Neural progenitor cell (in vitro differentiated cells): Measurements from ENCODE around the gene SLC17A9. TPM values are rescaled to one million over a fixed set of nuclear protein-coding genes. Genes with fewer than 3 reads are reported as not detected.

Source experiments
- DNase-seq: peaks from one replicate; pipeline ENCODE4 v3.0.0-alpha.2; 2016; ENCODE audit warnings: low spot score
- H2AFZ ChIP-seq: fragments of 200-600 bp; sonication (generic); replicated peaks from 2 replicates; pipeline ENCODE4 v1.6.1; 2016; ENCODE audit warnings: antibody characterized with exemption
- H3F3A ChIP-seq: fragments of 200-600 bp; sonication (generic); 2 replicates; pipeline ENCODE4 v1.6.1; 2016; ENCODE audit warnings: antibody characterized with exemption, low read depth
- H3K27ac ChIP-seq: fragments of 200-600 bp; sonication (generic); 2 replicates; pipeline ENCODE4 v1.5.1; 2016; ENCODE audit warnings: mild to moderate bottlenecking
- H3K27me3 ChIP-seq: fragments of 200-600 bp; sonication (generic); 2 replicates; pipeline ENCODE4 v1.6.1; 2016; ENCODE audit warnings: mild to moderate bottlenecking, moderate library complexity
- H3K36me3 ChIP-seq: fragments of 200-600 bp; sonication (generic); 2 replicates; pipeline ENCODE4 v1.5.1; 2016
- H3K4me1 ChIP-seq: fragments of 200-600 bp; sonication (generic); 2 replicates; pipeline ENCODE4 v1.6.1; 2016; ENCODE audit warnings: mixed run types
- H3K4me2 ChIP-seq: fragments of 200-600 bp; sonication (generic); 2 replicates; pipeline ENCODE4 v1.6.1; 2016
- H3K4me3 ChIP-seq: fragments of 200-600 bp; sonication (generic); 2 replicates; pipeline ENCODE4 v1.5.1; 2016
- H3K79me2 ChIP-seq: fragments of 200-600 bp; sonication (generic); 2 replicates; pipeline ENCODE4 v1.6.1; 2016; ENCODE audit warnings: low read depth
- H3K9ac ChIP-seq: fragments of 200-600 bp; sonication (generic); 2 replicates; pipeline ENCODE4 v1.6.1; 2016
- H3K9me3 ChIP-seq: fragments of 200-600 bp; sonication (generic); 2 replicates; pipeline ENCODE4 v1.5.1; 2016; ENCODE audit warnings: low read depth
- H4K20me1 ChIP-seq: fragments of 200-600 bp; sonication (generic); 2 replicates; pipeline ENCODE4 v1.6.1; 2016; ENCODE audit warnings: low read depth
- H3K27ac Mint-ChIP-seq: 3 replicates; pipeline ENCODE4 v1.8.0; 2021; ENCODE audit warnings: mixed read lengths
- H3K27me3 Mint-ChIP-seq: 2 replicates; pipeline ENCODE4 v1.8.0; 2022; ENCODE audit warnings: low read depth, mild to moderate bottlenecking, inconsistent platforms, moderate library complexity, mixed read lengths; ENCODE audit not compliant: insufficient read depth
- H3K36me3 Mint-ChIP-seq: 3 replicates; pipeline ENCODE4 v1.8.0; 2021; ENCODE audit warnings: mixed read lengths
- H3K4me1 Mint-ChIP-seq: 3 replicates; pipeline ENCODE4 v1.8.0; 2021; ENCODE audit warnings: mixed read lengths
- H3K4me3 Mint-ChIP-seq: 3 replicates; pipeline ENCODE4 v1.8.0; 2021; ENCODE audit warnings: mild to moderate bottlenecking, moderate library complexity, mixed read lengths
- H3K9me3 Mint-ChIP-seq: 3 replicates; pipeline ENCODE4 v1.8.0; 2020; ENCODE audit warnings: mixed read lengths
- EZH2 ChIP-seq: fragments of 200-600 bp; sonication (generic); IDR thresholded peaks from 2 replicates; pipeline ENCODE4 v1.6.1; 2017; ENCODE audit warnings: antibody characterized with exemption, mild to moderate bottlenecking, moderate library complexity
- EZH2phosphoT487 ChIP-seq: fragments of 200-600 bp; sonication (generic); IDR thresholded peaks from 2 replicates; pipeline ENCODE4 v1.6.1; 2017; ENCODE audit warnings: antibody characterized with exemption
- total RNA-seq: library from RNA; depleted of rRNA; stranded (reverse); fragments of >200 nt; gene quantifications from 2 replicates; pipeline ENCODE4 v1.2.3, GENCODE V29; 2015; ENCODE audit warnings: low replicate concordance
- TF ChIP-seq, protein P1 (sequence below): fragments of 200-600 bp; sonication (generic); IDR thresholded peaks from 2 replicates; pipeline ENCODE4 v1.5.1; 2017; ENCODE audit warnings: antibody characterized with exemption, mild to moderate bottlenecking

Gene SLC17A9
- total RNA-seq, 1 donor from 2014 or later, result 0.17 TPM

DNA sequence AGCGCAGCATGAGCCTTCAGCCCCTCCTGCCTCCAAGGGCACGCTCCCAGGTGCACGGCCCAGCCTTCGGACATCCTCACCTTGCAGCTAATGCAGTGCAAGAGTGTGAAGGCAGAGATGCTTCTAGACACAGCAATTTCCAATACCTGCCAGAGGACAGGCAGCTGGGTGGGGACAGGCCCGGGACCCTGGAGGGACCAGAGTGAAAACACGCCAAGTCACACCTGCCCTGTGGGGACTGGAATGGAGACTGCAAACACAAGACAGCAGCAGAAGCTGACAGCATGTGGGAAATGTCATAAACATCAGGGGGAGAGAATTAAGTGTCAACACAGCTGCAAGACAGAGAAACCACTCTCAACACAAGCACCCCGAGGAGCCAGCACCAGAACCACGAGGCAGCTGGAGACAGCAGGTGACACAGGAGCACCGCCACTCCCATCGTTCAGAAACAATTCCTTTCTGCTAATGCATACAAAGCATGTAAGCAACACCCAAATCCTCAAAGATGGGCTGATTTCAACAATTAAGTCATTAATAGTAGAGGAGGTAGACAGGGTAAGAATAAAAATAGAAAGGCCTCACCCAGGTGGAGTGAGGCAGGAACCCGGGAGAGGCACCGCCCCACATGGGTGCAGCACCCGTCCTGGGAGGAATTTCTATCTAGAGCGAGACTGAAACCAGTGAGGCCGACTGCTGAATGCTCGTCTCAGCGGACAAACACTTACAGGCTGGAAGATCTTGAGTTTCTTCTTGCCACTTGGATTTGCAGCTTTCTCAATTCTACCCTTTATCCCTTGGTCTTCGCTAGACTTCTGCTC is 43.3 kb upstream of the SLC17A9 start:
- Histone ChIP-seq H3K4me1 (no peaks in the 10 kb centered on the region), H2AFZ (no peak overlapping the region), H3K4me2 (no peak overlapping the region), H4K20me1 (peaks cover 80% of the 10 kb centered on the region), H3K9ac (no peak overlapping the region), H3K9me3 (no peaks in the 10 kb centered on the region), H3F3A (peaks cover 15% of the 10 kb centered on the region), H3K27ac (no peak overlapping the region), H3K36me3 (no peaks in the 10 kb centered on the region), H3K4me3 (no peak overlapping the region), H3K79me2 (peaks cover 76% of the 10 kb centered on the region), H3K27me3 (no peaks in the 10 kb centered on the region)
- DNase-seq, result no peak
- Mint-ChIP-seq H3K9me3 (no peaks in the 10 kb centered on the region), H3K27me3 (peaks cover 2% of the 10 kb centered on the region), H3K4me3 (no peak overlapping the region), H3K27ac (no peak overlapping the region), H3K4me1 (peaks cover 4% of the 10 kb centered on the region), H3K36me3 (peaks cover 54% of the 10 kb centered on the region)
- TF ChIP-seq EZH2 (no peak), EZH2phosphoT487 (no peak)
- TF ChIP-seq, protein P1, sequence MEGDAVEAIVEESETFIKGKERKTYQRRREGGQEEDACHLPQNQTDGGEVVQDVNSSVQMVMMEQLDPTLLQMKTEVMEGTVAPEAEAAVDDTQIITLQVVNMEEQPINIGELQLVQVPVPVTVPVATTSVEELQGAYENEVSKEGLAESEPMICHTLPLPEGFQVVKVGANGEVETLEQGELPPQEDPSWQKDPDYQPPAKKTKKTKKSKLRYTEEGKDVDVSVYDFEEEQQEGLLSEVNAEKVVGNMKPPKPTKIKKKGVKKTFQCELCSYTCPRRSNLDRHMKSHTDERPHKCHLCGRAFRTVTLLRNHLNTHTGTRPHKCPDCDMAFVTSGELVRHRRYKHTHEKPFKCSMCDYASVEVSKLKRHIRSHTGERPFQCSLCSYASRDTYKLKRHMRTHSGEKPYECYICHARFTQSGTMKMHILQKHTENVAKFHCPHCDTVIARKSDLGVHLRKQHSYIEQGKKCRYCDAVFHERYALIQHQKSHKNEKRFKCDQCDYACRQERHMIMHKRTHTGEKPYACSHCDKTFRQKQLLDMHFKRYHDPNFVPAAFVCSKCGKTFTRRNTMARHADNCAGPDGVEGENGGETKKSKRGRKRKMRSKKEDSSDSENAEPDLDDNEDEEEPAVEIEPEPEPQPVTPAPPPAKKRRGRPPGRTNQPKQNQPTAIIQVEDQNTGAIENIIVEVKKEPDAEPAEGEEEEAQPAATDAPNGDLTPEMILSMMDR, result no peak

DNA sequence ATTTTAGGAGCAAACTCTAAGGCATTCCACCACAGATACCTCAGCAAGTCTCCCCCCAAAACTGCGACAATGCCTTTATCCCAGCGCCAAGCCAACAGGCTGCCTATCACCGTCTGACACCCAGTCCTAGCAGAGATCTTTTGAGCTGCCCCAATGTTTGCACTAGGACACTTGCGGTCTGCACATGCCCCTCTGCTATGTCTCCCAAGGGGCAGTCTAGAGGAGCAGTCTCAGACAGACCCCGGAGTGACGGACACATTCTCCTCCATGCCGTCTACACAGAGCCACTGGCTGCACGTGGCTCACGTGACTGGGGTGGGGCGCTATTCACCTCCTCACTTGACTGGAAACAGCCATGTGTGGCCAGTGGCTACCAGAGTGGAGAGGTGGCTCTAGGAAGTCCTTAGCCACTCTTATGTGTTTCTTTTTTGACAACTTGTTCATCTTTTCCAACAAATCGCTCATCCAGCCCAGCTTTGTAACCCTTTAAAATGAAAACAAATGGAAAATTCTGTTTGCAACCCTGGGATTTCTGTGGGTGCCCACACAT is 42.2 kb upstream of the SLC17A9 start:
- peaks cover 12% of the 10 kb centered on the region for H3F3A ChIP-seq
- H3K4me1 Mint-ChIP-seq, result peaks cover 13% of the 10 kb centered on the region
- H3K4me3 ChIP-seq, result no peak overlapping the region
- no peak overlapping the region for H3K9ac ChIP-seq
- TF ChIP-seq, protein P1, result no peak
- TF ChIP-seq EZH2phosphoT487, result no peak
- no peak for TF ChIP-seq EZH2
- H3K4me2 ChIP-seq, result no peak overlapping the region
- no peaks in the 10 kb centered on the region for H3K9me3 Mint-ChIP-seq
- H3K4me3 Mint-ChIP-seq, result no peak overlapping the region
- H3K4me1 ChIP-seq, result peaks cover 9% of the 10 kb centered on the region
- peaks cover 87% of the 10 kb centered on the region for H3K79me2 ChIP-seq
- no peak overlapping the region for H2AFZ ChIP-seq
- DNase-seq, result no peak
- no peaks in the 10 kb centered on the region for H3K9me3 ChIP-seq
- H3K27ac Mint-ChIP-seq, result peak overlapping the region; percentile 77
- peaks cover 91% of the 10 kb centered on the region for H4K20me1 ChIP-seq
- peaks cover 46% of the 10 kb centered on the region for H3K36me3 Mint-ChIP-seq
- no peaks in the 10 kb centered on the region for H3K27me3 ChIP-seq
- no peak overlapping the region for H3K27ac ChIP-seq
- H3K36me3 ChIP-seq, result no peaks in the 10 kb centered on the region
- H3K27me3 Mint-ChIP-seq, result peaks cover 2% of the 10 kb centered on the region

DNA sequence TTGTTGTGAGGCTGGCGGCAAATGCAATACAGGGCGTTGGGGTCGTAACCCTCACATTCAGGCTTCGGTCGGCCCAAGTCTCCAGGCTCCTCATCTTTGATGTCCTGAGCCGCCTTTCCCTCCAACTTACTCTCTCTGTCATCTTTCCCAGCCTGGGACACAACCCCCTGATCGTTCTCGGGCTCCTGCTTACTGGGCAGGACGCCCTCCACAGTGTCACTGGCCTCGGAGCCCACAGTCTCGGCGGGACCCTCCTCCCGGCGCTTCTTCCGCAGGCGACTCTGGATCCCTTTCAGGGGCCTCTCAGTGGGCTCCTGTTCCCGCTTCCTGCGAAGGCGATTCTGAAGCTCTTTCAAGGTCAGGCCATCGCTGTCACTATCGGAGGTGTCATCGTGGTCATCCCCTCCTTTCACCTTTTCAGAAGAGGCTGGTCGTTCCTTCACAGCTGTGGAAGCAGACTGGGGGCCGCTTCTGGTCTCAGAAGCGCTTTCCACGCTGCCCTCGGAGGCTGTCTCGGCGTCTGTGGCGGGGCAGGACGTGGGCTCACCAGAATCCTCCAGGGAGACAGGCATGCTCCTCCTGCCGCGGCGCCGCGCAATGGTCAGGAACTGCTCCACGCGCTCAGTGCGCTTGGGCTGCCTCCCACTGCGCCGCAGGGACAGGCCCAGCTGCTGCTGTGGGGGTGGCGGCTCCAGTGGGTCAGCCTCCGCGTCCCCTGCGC is 41.6 kb upstream of the SLC17A9 start:
- Histone ChIP-seq H3F3A (peaks cover 12% of the 10 kb centered on the region), H3K4me3 (no peak overlapping the region), H3K36me3 (no peaks in the 10 kb centered on the region), H3K79me2 (peaks cover 93% of the 10 kb centered on the region), H3K9ac (no peak overlapping the region), H3K27ac (no peak overlapping the region), H3K9me3 (no peaks in the 10 kb centered on the region), H4K20me1 (peaks cover 97% of the 10 kb centered on the region), H3K27me3 (no peaks in the 10 kb centered on the region), H2AFZ (no peak overlapping the region), H3K4me2 (no peak overlapping the region), H3K4me1 (peaks cover 16% of the 10 kb centered on the region)
- Mint-ChIP-seq H3K27ac (no peak overlapping the region), H3K27me3 (peaks cover 2% of the 10 kb centered on the region), H3K9me3 (no peaks in the 10 kb centered on the region), H3K4me1 (peaks cover 20% of the 10 kb centered on the region), H3K36me3 (peaks cover 42% of the 10 kb centered on the region), H3K4me3 (no peak overlapping the region)
- no peak for DNase-seq
- TF ChIP-seq, protein P1, result no peak
- TF ChIP-seq EZH2phosphoT487 (no peak), EZH2 (no peak)
